Cerebellar cortex (tissue), 1 donor: ENCODE results near the gene ZNF142.
A peak's percentile ranks its signal among the peaks of the same experiment; 100 is the strongest.

ENCODE experiments used
- DNase-seq: peaks from one replicate; pipeline ENCODE4 v3.0.0-alpha.2; 2015; ENCODE audit warnings: low spot score

ZNF142 gene, protein sequence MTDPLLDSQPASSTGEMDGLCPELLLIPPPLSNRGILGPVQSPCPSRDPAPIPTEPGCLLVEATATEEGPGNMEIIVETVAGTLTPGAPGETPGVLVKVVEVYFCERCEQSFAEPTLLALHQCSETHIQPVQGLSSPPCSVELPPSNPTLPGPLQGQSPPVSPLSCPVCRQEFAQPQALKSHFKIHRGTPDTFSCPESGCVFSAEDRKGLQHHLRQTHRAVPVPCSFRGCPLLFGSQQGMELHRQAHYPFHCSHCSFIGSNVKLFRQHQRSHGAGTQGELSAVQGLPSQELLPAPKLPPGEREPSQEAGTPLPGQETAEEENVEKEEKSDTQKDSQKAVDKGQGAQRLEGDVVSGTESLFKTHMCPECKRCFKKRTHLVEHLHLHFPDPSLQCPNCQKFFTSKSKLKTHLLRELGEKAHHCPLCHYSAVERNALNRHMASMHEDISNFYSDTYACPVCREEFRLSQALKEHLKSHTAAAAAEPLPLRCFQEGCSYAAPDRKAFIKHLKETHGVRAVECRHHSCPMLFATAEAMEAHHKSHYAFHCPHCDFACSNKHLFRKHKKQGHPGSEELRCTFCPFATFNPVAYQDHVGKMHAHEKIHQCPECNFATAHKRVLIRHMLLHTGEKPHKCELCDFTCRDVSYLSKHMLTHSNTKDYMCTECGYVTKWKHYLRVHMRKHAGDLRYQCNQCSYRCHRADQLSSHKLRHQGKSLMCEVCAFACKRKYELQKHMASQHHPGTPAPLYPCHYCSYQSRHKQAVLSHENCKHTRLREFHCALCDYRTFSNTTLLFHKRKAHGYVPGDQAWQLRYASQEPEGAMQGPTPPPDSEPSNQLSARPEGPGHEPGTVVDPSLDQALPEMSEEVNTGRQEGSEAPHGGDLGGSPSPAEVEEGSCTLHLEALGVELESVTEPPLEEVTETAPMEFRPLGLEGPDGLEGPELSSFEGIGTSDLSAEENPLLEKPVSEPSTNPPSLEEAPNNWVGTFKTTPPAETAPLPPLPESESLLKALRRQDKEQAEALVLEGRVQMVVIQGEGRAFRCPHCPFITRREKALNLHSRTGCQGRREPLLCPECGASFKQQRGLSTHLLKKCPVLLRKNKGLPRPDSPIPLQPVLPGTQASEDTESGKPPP (N-terminal part only)

DNA sequence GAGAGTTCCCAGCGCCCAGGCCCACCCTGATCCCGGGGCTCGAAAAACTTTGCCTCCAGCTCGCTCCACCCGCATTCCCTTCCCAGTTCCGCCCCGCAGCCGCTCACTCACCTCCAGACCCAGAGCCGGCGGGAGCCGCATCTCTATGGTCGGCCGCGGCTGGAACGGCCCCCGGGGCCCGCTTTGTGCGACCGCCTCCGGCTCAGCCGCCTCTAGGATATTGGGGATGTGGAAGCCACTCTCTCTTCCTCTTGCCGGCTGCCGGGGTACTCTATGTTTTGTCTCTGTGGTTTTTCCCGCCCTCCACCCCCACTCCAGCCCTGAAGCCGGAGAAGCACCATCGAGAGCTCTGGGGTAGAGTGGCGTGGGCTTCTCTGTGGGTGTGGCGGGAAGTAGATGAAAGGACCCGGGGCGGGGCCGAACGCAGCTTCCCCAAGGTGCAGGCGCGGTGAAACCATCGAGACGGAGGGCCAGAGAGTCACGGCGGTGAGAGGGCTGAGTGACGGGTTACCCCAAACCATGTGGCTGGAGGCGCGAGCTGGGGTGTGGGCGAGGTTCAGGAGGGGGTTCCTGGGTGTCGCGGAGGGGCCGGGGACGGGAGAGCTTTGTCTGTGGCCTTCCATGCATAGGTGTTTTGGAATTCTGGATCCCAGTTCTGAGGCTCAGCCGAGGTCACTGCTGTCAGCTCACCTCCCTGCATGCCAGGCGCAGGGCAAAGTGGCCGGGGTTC lies at the start of gene ZNF142, which contains the start of gene BCS1L:
ZNF142 (minus strand) TSS at position 366 of the 730 bp plus-strand sequence. CDS start 3,194 bp downstream, outside the sequence.
BCS1L (plus strand) TSS at position 426 of the 730 bp plus-strand sequence. CDS start 1,305 bp downstream, outside the sequence.
- DNase-seq = peak; percentile 96

- DNase-seq = no peak
These were observed 48.7 kb upstream of the ZNF142 start for GRCh38 chr2:218708086-218708485.

DNA sequence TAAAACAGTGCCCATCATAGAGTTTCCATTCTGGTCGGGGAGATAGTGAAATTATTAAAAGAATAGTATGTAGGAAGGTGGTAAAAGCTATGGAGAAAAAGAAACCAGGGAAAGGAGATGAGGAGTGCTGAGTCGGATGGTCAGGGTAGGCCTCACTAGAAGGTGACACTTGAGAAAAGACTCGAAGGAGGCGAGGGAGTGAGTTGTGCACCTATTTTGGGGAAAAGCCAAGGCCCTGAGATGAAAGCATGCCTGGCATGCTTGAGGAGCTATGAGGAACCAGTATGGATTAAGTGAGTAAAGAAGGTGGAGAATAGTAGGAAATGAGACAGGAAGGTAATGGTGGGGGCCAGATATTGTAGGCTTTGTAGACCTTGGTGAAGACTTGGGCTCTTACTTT lies 43.9 kb upstream of the ZNF142 start:
- DNase-seq = no peak

GRCh38 chr2:218701806-218702205 lies 42.4 kb upstream of the ZNF142 start:
- no peak for DNase-seq

DNA sequence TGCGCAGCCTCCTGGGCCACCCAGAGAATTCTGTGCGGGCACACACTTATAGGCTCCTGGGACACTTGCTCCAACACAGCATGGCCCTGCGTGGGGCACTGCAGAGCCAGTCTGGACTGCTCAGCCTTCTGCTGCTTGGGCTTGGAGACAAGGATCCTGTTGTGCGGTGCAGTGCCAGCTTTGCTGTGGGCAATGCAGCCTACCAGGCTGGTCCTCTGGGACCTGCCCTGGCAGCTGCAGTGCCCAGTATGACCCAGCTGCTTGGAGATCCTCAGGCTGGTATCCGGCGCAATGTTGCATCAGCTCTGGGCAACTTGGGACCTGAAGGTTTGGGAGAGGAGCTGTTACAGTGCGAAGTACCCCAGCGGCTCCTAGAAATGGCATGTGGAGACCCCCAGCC lies 39.5 kb upstream of the ZNF142 start:
- DNase-seq = no peak

DNA sequence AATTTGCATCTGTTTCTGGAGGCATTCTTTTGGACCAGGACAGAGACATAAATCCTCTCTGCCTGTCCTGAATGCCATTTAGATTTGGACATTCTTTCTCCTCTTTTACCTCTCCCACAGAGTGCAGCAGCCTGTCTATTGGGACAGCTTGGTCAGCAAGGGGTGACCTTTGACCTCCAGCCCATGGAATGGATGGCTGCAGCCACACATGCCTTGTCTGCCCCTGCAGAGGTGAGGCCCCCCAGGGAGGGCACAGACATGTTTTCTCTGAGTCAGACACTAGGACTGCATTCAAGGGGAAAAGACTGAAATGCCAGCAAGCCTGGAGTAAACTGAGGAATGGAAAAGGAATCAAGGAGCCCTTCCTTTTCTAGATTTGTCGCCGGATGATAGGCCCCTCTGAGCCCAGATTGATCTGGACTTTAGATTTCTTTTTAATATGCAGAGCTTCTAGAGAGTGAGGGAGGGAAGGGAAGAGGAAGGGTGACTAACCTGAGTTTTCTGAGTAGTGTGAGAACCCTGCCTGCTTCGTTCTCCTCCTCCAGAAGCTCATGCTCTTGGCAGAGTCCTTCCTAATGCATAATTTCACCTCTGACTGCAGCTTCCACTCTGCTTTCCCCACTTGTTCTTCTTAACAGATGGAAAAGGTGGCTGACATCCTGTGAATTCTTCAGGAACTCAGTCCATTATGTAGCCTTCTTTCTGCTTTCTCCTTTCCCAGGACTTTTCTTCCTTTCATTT lies 35.2 kb upstream of the ZNF142 start:
- no peak for DNase-seq

GRCh38 chr2:218691234-218691633 lies 31.8 kb upstream of the ZNF142 start:
- no peak for DNase-seq

- DNase-seq = peak; percentile 72
These were observed 28.1 kb upstream of the ZNF142 start for GRCh38 chr2:218687400-218688060.

DNA sequence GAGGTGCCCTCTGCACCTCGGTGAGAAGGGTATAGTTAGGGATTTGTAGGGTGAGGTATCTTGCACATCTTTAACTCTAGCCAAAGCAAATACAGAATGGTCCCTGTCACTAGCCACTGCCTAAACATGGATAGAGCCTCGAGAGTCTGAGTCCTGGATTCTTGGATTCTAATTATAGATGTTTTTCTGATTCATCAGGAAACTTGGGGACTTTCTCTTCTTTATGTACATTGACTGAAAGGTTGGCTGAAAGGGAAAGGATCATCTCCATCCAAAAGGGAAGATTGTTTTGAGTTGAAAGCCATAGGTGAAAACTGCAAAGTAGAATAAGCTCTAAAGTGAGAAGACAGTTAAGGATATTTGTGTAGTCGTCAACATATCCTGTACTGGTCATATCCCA lies 20.6 kb upstream of the ZNF142 start:
- no peak for DNase-seq

DNA sequence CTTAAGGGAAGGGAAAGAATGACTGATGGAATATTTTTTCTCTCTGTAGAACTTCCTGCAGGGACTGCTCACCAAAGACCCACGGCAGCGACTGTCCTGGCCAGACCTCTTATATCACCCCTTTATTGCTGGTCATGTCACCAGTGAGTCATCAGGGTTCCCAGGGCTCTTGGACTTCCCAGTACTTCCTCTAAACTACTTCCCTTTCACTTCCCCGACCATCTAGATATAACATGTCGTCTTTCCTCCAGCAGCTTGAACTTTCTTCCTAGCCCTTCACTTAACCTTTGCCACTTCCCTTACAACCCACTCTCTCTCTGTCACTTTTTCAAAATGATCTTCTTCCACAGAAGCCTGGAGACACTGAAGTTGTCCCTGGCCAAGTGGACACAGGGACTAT lies 19.7 kb upstream of the ZNF142 start:
- no peak for DNase-seq

DNA sequence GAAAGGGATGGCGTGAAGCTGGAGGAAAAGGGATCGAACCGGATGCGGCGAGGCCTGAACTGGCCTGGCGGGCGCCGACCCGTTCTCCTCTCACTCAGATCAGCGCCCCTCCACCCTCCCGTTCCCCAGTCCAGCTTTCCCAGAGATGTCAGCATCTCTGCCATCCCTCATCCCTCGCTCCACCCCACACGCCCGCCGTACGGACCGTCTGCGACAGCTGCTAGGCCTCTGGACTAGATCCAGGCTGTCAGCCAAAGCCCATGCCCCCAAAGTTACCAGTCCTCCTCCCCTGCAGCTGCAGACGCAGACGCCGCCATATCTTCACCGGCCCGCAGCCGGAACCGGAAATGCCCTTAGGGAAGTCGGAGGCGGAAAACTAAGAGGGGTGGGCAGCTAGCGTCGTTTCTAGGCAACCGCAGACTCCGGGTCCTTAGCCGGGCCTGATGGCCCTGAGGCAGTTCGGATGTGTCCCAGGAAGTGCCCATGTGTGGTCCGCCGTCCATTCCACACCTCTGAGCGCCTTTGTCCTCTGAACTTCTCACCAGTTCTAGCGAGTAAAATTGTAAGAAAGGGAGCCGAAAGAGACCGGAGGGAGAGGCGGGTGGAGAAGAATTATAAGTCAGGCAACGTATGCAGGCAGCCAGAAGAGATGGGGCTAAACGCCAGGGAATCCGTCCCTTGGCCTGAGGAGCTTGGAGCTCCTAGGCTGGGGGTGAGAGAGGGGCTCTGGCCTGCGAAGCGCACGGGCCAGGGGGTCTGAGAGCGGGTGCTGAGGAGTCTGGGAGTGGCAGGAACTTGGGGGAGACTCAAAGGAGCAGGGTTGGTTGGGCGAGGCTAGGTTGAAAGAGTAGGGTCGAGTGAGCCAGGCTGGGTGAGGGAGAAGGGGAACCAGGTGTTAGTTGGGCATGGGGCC lies 12.5 kb upstream of the ZNF142 start, which contains the start of the genes RNF25 and STK36:
RNF25 (minus strand) TSS at position 349 of the 913 bp plus-strand sequence; CDS start at position 317, 32 bp downstream.
STK36 (plus strand) TSS at position 433 of the 913 bp plus-strand sequence. CDS start 744 bp downstream, outside the sequence.
- DNase-seq = peak; percentile 96

- no peak for DNase-seq
These were observed 11.8 kb upstream of the ZNF142 start for GRCh38 chr2:218671097-218671653.

DNA sequence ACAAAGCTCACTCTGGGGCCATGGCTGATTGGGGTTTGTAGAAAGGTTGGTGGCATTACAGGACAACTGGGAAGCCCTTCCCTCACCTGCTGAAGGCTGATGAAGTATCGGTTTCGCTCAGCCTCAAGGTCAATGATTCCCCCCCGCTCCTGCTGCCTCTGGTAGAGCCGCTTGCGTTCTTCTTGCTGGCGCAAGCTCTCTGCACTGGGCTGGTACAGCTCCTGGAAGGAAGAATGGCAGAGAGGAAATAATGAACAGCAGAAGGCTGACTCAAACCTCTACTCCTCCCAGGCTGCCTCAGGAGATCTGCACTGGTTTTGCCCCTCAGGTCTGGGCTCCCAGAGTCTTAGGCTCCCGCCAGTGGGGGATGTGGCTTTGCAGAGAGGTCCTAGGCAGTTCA lies 5.2 kb upstream of the ZNF142 start:
- DNase-seq = no peak

GRCh38 chr2:218663901-218664300 lies 4.5 kb upstream of the ZNF142 start:
- no peak for DNase-seq

DNA sequence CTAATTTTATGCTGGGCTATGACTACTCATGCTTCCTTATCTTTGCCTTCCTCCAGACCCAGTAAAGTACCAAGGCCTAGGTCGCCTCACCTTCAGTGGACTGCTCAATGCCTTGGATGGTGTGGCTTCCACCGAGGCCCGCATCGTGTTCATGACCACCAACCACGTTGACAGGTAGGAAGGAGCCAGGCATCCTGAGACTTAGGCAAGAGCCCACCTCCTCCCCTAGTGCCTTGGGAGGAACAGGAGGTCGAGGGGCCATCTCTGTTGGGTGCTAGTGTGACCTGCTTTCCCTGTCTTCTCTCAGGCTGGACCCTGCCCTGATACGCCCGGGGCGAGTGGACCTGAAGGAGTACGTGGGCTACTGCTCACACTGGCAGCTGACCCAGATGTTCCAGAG lies 3.4 kb upstream of the ZNF142 start:
- DNase-seq = no peak

- no peak for DNase-seq
These were observed 3.0 kb upstream of the ZNF142 start for GRCh38 chr2:218662377-218662776.

DNA sequence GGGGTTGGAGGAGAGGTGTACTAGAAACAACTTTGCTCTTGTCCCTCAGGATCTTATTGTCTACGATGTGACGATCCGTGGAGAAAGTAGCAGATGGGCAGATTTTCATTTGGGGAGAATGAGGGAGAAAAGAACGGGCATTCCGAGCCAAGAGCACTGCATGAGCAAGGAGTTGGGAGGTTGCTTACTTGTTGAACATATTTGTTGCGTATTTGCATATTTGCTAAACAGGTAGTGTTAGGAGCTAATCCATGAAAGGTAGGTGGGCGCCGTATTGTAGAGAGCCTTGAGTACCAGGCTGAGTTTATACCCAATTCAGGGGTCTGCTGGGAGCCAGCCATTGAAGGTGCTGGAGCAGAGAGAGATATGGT lies 550 bp upstream of the ZNF142 start:
- DNase-seq = no peak

GRCh38 chr2:218658671-218659257 lies 659 bp downstream of the ZNF142 start:
- peak; percentile 49 for DNase-seq
